WTC11 (cell line): Measurements from ENCODE around the gene WDR90. TPM values are rescaled to one million over a fixed set of nuclear protein-coding genes. Genes with fewer than 3 reads are reported as not detected.

Experiments used
- ATF1 ChIP-seq: sonication (generic); formaldehyde crosslinking; IDR thresholded peaks from 2 replicates; pipeline ENCODE4 v1.8.1; 2023; ENCODE audit warnings: mild to moderate bottlenecking, moderate library complexity, missing genetic modification reagents
- CBFB ChIP-seq: sonication (generic); formaldehyde crosslinking; IDR thresholded peaks from 2 replicates; pipeline ENCODE4 v1.8.1; 2022; ENCODE audit warnings: mild to moderate bottlenecking, low read depth, missing genetic modification reagents
- ETV6 ChIP-seq: sonication (generic); formaldehyde crosslinking; IDR thresholded peaks from 2 replicates; pipeline ENCODE4 v1.8.1; 2022; ENCODE audit warnings: mild to moderate bottlenecking, missing genetic modification reagents
- FOXJ3 ChIP-seq: sonication (generic); formaldehyde crosslinking; IDR thresholded peaks from 2 replicates; pipeline ENCODE4 v1.9.0; 2021; ENCODE audit warnings: missing genetic modification reagents, mild to moderate bottlenecking, borderline replicate concordance
- GTF2I ChIP-seq: fragments of 250-450 bp; sonication (Bioruptor Pico); conservative IDR thresholded peaks from 2 replicates; pipeline ENCODE4 v1.4.0; 2021; ENCODE audit warnings: mild to moderate bottlenecking
- IRF2 ChIP-seq: sonication (generic); formaldehyde crosslinking; IDR thresholded peaks from 2 replicates; pipeline ENCODE4 v1.8.0; 2022; ENCODE audit warnings: low read depth, missing genetic modification reagents, borderline replicate concordance
- NFATC4 ChIP-seq: fragments of 250-450 bp; sonication (Bioruptor Pico); IDR thresholded peaks from 2 replicates; pipeline ENCODE4 v1.9.0; 2021; ENCODE audit warnings: mild to moderate bottlenecking
- NR3C1 ChIP-seq: sonication (generic); formaldehyde crosslinking; conservative IDR thresholded peaks from 2 replicates; pipeline ENCODE4 v1.8.1; 2023; ENCODE audit warnings: low read depth, mild to moderate bottlenecking, missing genetic modification reagents
- RELA ChIP-seq: sonication (generic); formaldehyde crosslinking; IDR thresholded peaks from 2 replicates; pipeline ENCODE4 v1.8.1; 2022; ENCODE audit warnings: missing genetic modification reagents, mild to moderate bottlenecking, borderline replicate concordance
- TCF7 ChIP-seq: sonication (generic); formaldehyde crosslinking; IDR thresholded peaks from 2 replicates; pipeline ENCODE4 v1.8.0; 2022; ENCODE audit warnings: mild to moderate bottlenecking, low read depth, missing genetic modification reagents, moderate library complexity
- TEAD1 ChIP-seq: sonication (generic); formaldehyde crosslinking; IDR thresholded peaks from 2 replicates; pipeline ENCODE4 v1.8.0; 2022; ENCODE audit warnings: mild to moderate bottlenecking, missing genetic modification reagents
- TP53 ChIP-seq: sonication (generic); formaldehyde crosslinking; IDR thresholded peaks from 2 replicates; pipeline ENCODE4 v1.8.1; 2023; ENCODE audit warnings: mild to moderate bottlenecking, missing genetic modification reagents
- ZNF138 ChIP-seq: sonication (generic); formaldehyde crosslinking; conservative IDR thresholded peaks from 2 replicates; pipeline ENCODE4 v1.8.1; 2022; ENCODE audit warnings: mild to moderate bottlenecking, moderate library complexity, missing genetic modification reagents
- ZNF317 ChIP-seq: sonication (generic); formaldehyde crosslinking; IDR thresholded peaks from 2 replicates; pipeline ENCODE4 v1.8.1; 2023; ENCODE audit warnings: low read depth, mild to moderate bottlenecking, moderate library complexity, missing genetic modification reagents, borderline replicate concordance
- ZNF671 ChIP-seq: fragments of 250-450 bp; sonication (Bioruptor Pico); IDR thresholded peaks from 2 replicates; pipeline ENCODE4 v1.8.0; 2021; ENCODE audit warnings: mild to moderate bottlenecking
- total RNA-seq: library from RNA; stranded (reverse); gene quantifications from 3 replicates; pipeline ENCODE4 v1.2.3, GENCODE V29; 2021
- TF ChIP-seq, protein P1 (sequence below): fragments of 250-450 bp; sonication (Bioruptor Pico); IDR thresholded peaks from 2 replicates; pipeline ENCODE4 v1.9.0; 2021; ENCODE audit warnings: mild to moderate bottlenecking, borderline replicate concordance
- TF ChIP-seq, protein P2 (sequence below): sonication (generic); formaldehyde crosslinking; IDR thresholded peaks from 2 replicates; pipeline ENCODE4 v1.8.0; 2022; ENCODE audit warnings: mild to moderate bottlenecking, missing genetic modification reagents
- TF ChIP-seq, protein P3 (sequence below): sonication (generic); formaldehyde crosslinking; IDR thresholded peaks from 2 replicates; pipeline ENCODE4 v1.8.0; 2023; ENCODE audit warnings: missing genetic modification reagents
- TF ChIP-seq, protein P4 (sequence below): sonication (generic); formaldehyde crosslinking; conservative IDR thresholded peaks from 2 replicates; pipeline ENCODE4 v1.8.1; 2023; ENCODE audit warnings: mild to moderate bottlenecking, low read depth, missing genetic modification reagents, moderate library complexity
- TF ChIP-seq, protein P5 (sequence below): sonication (generic); formaldehyde crosslinking; IDR thresholded peaks from 2 replicates; pipeline ENCODE4 v1.8.1; 2023; ENCODE audit warnings: mild to moderate bottlenecking, missing genetic modification reagents
- TF ChIP-seq, protein P6 (sequence below): fragments of 250-450 bp; sonication (Bioruptor Pico); IDR thresholded peaks from 2 replicates; pipeline ENCODE4 v1.9.0; 2021; ENCODE audit warnings: mild to moderate bottlenecking
- TF ChIP-seq, protein P7 (sequence below): sonication (generic); formaldehyde crosslinking; IDR thresholded peaks from 2 replicates; pipeline ENCODE4 v1.8.0; 2022; ENCODE audit warnings: mild to moderate bottlenecking, missing genetic modification reagents

The WDR90 gene
- total RNA-seq, 1 experiment from 2014 or later, result 75.8 TPM

DNA sequence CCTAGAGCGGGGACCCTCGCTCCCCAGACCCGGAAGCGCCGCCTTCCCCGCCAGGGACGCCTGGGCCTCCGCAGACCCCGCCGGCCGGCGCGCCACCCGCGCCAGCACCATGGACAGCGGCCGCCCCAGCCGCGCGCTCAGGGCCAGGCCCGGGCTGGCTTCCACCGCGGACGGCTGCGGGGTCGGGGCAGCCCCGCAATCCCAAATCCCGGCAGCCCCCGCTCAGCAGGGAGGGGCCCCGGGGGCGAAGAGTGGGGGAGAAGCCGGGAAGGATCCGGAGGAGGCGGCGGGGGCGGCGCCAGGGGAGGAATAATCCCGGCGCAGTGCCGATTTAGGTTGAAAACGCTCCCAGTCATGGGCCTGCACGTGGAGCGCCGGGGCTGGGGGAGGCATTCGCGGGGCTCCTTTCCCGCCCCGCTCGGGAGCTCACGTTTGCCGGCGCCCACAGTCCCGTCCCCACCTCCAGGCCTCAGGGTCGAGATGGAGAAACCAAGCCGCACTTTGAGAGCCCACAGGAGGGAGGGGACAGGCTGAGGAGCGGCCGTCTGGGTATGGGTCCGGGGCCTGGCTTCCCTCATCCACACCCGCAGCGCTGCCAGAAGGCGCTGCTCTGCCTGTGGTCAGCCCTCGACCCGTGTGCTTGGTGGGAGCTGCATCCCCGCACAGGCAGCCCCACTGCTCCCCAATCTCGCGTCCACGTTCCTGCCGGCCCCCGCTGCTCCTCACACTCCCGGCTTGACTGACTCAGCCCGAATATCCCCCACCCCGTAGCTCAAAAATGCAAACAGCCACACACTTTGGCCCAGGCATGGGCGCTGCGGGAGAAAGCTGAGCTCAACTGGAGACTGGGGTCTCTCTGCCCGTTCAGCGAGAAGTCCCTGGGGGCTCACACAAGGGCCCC lies 51.8 kb downstream of the WDR90 start (continued):
- TF ChIP-seq, protein P1, sequence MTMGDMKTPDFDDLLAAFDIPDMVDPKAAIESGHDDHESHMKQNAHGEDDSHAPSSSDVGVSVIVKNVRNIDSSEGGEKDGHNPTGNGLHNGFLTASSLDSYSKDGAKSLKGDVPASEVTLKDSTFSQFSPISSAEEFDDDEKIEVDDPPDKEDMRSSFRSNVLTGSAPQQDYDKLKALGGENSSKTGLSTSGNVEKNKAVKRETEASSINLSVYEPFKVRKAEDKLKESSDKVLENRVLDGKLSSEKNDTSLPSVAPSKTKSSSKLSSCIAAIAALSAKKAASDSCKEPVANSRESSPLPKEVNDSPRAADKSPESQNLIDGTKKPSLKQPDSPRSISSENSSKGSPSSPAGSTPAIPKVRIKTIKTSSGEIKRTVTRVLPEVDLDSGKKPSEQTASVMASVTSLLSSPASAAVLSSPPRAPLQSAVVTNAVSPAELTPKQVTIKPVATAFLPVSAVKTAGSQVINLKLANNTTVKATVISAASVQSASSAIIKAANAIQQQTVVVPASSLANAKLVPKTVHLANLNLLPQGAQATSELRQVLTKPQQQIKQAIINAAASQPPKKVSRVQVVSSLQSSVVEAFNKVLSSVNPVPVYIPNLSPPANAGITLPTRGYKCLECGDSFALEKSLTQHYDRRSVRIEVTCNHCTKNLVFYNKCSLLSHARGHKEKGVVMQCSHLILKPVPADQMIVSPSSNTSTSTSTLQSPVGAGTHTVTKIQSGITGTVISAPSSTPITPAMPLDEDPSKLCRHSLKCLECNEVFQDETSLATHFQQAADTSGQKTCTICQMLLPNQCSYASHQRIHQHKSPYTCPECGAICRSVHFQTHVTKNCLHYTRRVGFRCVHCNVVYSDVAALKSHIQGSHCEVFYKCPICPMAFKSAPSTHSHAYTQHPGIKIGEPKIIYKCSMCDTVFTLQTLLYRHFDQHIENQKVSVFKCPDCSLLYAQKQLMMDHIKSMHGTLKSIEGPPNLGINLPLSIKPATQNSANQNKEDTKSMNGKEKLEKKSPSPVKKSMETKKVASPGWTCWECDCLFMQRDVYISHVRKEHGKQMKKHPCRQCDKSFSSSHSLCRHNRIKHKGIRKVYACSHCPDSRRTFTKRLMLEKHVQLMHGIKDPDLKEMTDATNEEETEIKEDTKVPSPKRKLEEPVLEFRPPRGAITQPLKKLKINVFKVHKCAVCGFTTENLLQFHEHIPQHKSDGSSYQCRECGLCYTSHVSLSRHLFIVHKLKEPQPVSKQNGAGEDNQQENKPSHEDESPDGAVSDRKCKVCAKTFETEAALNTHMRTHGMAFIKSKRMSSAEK, result no peak
- TF ChIP-seq, protein P2, sequence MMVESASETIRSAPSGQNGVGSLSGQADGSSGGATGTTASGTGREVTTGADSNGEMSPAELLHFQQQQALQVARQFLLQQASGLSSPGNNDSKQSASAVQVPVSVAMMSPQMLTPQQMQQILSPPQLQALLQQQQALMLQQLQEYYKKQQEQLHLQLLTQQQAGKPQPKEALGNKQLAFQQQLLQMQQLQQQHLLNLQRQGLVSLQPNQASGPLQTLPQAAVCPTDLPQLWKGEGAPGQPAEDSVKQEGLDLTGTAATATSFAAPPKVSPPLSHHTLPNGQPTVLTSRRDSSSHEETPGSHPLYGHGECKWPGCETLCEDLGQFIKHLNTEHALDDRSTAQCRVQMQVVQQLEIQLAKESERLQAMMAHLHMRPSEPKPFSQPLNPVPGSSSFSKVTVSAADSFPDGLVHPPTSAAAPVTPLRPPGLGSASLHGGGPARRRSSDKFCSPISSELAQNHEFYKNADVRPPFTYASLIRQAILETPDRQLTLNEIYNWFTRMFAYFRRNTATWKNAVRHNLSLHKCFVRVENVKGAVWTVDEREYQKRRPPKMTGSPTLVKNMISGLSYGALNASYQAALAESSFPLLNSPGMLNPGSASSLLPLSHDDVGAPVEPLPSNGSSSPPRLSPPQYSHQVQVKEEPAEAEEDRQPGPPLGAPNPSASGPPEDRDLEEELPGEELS (CRISPR knock-in tag), result peak; percentile 98
- TF ChIP-seq, protein P3, sequence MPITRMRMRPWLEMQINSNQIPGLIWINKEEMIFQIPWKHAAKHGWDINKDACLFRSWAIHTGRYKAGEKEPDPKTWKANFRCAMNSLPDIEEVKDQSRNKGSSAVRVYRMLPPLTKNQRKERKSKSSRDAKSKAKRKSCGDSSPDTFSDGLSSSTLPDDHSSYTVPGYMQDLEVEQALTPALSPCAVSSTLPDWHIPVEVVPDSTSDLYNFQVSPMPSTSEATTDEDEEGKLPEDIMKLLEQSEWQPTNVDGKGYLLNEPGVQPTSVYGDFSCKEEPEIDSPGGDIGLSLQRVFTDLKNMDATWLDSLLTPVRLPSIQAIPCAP (CRISPR knock-in tag), result peak; percentile 78; the same call in 1 of the 2 replicates
- TF ChIP-seq ZNF671 (CRISPR knock-in tag) (no peak), GTF2I (no peak), NR3C1 (CRISPR knock-in tag) (peak; percentile 96), CBFB (CRISPR knock-in tag) (0 out of 2 replicates have a peak, but pooled peaks have one; percentile 57), ATF1 (CRISPR knock-in tag) (peak; percentile 84; the same call in 1 of the 2 replicates), ZNF138 (no peak; the same call in 1 of the 2 replicates), ZNF317 (peak; percentile 65; the same call in 1 of the 2 replicates), NFATC4 (CRISPR knock-in tag) (no peak), RELA (CRISPR knock-in tag) (peak; percentile 88), TCF7 (CRISPR knock-in tag) (peak; percentile 93), TEAD1 (peak; percentile 96), ETV6 (peak; percentile 92), FOXJ3 (no peak), TP53 (peak; percentile 94), IRF2 (CRISPR knock-in tag) (0 out of 2 replicates have a peak, but pooled peaks have one; percentile 75)
- TF ChIP-seq, protein P4, sequence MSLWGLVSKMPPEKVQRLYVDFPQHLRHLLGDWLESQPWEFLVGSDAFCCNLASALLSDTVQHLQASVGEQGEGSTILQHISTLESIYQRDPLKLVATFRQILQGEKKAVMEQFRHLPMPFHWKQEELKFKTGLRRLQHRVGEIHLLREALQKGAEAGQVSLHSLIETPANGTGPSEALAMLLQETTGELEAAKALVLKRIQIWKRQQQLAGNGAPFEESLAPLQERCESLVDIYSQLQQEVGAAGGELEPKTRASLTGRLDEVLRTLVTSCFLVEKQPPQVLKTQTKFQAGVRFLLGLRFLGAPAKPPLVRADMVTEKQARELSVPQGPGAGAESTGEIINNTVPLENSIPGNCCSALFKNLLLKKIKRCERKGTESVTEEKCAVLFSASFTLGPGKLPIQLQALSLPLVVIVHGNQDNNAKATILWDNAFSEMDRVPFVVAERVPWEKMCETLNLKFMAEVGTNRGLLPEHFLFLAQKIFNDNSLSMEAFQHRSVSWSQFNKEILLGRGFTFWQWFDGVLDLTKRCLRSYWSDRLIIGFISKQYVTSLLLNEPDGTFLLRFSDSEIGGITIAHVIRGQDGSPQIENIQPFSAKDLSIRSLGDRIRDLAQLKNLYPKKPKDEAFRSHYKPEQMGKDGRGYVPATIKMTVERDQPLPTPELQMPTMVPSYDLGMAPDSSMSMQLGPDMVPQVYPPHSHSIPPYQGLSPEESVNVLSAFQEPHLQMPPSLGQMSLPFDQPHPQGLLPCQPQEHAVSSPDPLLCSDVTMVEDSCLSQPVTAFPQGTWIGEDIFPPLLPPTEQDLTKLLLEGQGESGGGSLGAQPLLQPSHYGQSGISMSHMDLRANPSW (CRISPR knock-in tag), result peak; percentile 93; the same call in 1 of the 2 replicates
- TF ChIP-seq, protein P5, sequence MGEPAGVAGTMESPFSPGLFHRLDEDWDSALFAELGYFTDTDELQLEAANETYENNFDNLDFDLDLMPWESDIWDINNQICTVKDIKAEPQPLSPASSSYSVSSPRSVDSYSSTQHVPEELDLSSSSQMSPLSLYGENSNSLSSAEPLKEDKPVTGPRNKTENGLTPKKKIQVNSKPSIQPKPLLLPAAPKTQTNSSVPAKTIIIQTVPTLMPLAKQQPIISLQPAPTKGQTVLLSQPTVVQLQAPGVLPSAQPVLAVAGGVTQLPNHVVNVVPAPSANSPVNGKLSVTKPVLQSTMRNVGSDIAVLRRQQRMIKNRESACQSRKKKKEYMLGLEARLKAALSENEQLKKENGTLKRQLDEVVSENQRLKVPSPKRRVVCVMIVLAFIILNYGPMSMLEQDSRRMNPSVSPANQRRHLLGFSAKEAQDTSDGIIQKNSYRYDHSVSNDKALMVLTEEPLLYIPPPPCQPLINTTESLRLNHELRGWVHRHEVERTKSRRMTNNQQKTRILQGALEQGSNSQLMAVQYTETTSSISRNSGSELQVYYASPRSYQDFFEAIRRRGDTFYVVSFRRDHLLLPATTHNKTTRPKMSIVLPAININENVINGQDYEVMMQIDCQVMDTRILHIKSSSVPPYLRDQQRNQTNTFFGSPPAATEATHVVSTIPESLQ (CRISPR knock-in tag), result no peak
- TF ChIP-seq, protein P6, sequence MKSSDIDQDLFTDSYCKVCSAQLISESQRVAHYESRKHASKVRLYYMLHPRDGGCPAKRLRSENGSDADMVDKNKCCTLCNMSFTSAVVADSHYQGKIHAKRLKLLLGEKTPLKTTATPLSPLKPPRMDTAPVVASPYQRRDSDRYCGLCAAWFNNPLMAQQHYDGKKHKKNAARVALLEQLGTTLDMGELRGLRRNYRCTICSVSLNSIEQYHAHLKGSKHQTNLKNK (CRISPR knock-in tag), result no peak
- TF ChIP-seq, protein P7, sequence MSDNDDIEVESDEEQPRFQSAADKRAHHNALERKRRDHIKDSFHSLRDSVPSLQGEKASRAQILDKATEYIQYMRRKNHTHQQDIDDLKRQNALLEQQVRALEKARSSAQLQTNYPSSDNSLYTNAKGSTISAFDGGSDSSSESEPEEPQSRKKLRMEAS (CRISPR knock-in tag), result peak; percentile 42; the same call in 1 of the 2 replicates
